Keratinocyte (primary cell): ENCODE results near the gene STRADA.

Experiments used
- CTCF ChIP-seq, 3 experiments: IDR thresholded peaks in 1 of 3; conservative IDR thresholded peaks in 1 of 3; optimal IDR thresholded peaks in 1 of 3; 2 replicates in 2 of 3; 3 replicates in 1 of 3; pipeline versions ENCODE3 to v1.5.1; 2011; ENCODE audit warnings: low read length in 3 of 3, mild to moderate bottlenecking in 3 of 3, moderate library complexity in 2 of 3, control low read depth in 1 of 3, inconsistent platforms in 1 of 3; ENCODE audit not compliant: insufficient read depth in 2 of 3; ENCODE audit errors: extremely low read depth in 1 of 3
- EZH2 ChIP-seq: IDR thresholded peaks from one replicate; pipeline ENCODE4 v1.6.1; 2012; ENCODE audit warnings: inconsistent platforms, mild to moderate bottlenecking, low read length, moderate library complexity

- no peak for TF ChIP-seq CTCF (optimal IDR thresholded peaks at IDR 0.05 in 1 of 3, IDR thresholded peaks at IDR 0.05 in 1 of 3, conservative IDR thresholded peaks at IDR 0.05 in 1 of 3; ENCODE audit: extremely low read depth in 1 of 3, insufficient read depth in 2 of 3, low read length in 3 of 3)
- TF ChIP-seq EZH2: no peak
Measured at GRCh38 chr17:63698381-63698885, 43.2 kb downstream of the STRADA start.
